WI38 (cell line): ENCODE results near the gene MRLN.

Experiments
- H3K4me3 ChIP-seq: 2 replicates; pipeline ENCODE4 v1.5.1; 2011; ENCODE audit warnings: low read depth, mild to moderate bottlenecking, control low read depth, low read length
- TF ChIP-seq, protein P1 (sequence below): IDR thresholded peaks from 2 replicates; pipeline ENCODE4 v1.5.1; 2012; ENCODE audit warnings: low read depth, mild to moderate bottlenecking, control low read depth, low read length

The MRLN gene

DNA sequence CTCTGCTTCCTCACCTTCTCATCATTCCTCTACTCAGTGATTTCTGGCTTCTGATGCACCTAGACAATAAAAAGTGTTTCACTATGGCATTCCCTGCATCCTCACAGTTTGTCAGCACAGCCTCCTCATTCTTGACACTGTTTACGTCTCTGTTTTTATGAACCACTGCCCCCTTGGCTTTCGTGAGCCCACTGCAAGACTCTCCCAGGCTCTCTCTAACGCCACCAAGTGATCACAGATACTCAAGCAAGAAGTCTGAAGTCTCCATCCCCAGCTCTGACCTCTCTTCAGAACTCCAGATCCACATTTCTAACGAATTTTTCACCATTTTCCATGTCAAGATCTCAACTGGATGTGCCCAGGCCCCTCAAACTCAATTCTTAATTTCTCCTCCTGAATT is 52.5 kb downstream of the MRLN start:
- H3K4me3 ChIP-seq: no peak overlapping the region
- TF ChIP-seq, protein P1, sequence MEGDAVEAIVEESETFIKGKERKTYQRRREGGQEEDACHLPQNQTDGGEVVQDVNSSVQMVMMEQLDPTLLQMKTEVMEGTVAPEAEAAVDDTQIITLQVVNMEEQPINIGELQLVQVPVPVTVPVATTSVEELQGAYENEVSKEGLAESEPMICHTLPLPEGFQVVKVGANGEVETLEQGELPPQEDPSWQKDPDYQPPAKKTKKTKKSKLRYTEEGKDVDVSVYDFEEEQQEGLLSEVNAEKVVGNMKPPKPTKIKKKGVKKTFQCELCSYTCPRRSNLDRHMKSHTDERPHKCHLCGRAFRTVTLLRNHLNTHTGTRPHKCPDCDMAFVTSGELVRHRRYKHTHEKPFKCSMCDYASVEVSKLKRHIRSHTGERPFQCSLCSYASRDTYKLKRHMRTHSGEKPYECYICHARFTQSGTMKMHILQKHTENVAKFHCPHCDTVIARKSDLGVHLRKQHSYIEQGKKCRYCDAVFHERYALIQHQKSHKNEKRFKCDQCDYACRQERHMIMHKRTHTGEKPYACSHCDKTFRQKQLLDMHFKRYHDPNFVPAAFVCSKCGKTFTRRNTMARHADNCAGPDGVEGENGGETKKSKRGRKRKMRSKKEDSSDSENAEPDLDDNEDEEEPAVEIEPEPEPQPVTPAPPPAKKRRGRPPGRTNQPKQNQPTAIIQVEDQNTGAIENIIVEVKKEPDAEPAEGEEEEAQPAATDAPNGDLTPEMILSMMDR: no peak

DNA sequence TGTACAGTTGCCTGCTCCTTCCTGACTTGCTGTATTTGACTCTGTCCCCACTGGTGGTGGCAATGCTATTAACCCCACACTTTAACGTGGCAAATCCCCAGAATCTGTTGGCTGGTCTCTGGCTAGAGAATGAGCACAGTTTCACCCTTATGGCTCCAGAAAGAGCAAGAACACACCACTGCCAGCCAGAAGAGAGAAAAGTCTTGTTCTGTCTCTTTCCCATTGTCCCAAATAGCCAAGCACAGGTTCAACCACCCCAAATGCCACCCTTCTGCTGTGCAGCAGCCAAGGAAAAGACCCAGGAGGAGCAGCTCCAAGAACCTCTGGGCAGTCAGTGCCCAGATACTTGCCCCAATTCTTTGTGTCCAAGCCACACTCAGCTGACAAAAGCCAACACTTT is 54.9 kb downstream of the MRLN start:
- H3K4me3 ChIP-seq: no peak overlapping the region
- TF ChIP-seq, protein P1: no peak

DNA sequence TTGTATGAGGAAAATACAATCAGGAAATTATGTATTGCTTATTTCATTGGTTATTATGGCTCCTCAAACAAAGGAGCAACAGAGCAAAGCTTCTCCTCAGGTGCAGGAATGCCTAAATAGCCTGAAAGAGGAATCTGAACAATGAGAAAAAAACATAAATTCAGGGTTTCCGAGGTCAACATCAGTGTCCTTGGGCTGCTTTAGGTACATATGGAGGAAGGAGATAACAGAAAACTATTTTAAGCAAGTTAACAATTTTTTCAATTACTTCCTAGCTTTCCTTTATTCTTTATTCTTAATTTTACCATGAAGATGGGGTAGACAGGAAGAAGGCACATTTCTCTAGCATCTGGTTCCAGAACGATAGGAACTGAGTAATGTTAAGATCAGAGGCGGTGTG is 57.6 kb downstream of the MRLN start:
- no peak overlapping the region for H3K4me3 ChIP-seq
- TF ChIP-seq, protein P1: no peak

DNA sequence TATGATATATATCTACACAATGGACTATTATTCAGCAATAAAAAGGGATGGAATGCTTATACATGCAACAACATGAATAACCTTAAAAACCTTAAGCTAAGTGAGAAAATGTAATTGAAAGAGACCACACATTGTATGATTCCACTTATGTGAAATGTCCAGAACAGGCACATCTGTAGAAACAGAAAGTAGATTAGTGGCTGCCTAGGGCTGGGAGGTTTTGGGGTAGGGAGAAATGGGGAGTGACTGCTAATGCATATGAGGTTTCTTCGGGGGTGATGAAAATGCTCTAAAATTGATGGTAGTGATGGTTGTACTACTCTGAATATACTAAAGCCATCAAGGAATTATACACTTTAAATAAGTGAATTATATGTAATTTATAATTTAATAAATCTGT is 58.3 kb downstream of the MRLN start:
- no peak overlapping the region for H3K4me3 ChIP-seq
- TF ChIP-seq, protein P1: no peak

DNA sequence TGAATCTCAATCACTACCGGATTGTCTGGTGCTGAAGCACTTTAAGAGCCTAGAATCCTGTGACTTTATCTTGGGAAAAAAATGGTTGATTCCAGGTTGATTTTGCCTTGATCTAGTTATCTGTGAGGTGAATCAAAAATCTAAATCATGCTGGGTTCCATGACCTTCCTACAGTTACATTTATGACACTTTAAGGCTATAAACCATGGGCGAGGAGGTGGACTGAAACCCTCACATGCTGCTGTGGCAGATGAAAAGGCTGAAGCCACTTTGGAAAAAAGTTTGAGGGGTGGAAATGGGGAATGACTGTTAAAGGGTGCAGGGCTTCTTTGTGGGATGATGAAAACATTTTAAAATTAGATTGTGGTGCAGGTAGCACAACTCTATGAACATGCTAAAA is 61.1 kb downstream of the MRLN start:
- no peak overlapping the region for H3K4me3 ChIP-seq

DNA sequence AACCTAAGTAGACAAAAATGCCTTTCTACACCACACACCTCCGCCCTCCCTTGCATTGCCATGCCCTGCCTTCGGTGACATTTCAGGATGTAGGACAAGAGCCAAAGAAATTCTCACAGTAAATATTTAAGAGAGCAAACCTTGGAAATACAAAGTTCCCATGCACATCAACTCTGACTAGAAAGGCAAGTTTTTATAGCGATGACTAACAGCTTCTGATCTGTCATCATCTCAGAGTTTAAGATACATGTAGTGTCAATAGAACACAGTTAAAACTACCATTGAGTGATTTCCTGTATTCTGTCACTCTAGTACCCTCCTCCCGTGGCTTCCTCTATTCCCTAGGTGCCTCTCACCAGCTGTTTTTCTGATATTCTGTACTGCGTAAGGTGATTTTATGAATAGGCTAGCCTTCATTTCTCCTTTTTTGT is 64.3 kb downstream of the MRLN start:
- no peak overlapping the region for H3K4me3 ChIP-seq
- TF ChIP-seq, protein P1: no peak

More for the DNA sequence above, 61.1 kb downstream of the MRLN start:
- TF ChIP-seq, protein P1: no peak

DNA sequence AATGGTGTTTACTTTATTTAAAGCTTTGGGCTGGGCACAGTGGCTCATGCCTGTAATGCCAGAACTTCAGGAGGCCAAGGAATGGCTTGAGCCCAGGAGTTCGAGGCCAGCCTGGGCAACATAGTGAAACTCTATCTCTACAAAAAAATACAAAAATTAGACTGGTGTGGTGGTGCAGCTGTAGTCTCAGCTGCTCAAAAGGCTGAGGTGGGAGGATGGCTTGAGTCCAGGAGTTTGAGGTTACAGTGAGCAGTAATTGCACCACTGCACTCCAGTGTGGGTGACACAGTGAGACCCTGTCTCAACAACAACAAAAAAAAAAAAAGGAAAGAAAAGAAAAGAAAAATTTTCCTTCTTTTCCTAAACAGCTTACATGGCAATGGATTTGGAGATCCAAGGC is 65.6 kb downstream of the MRLN start:
- TF ChIP-seq, protein P1: no peak
- no peak overlapping the region for H3K4me3 ChIP-seq
